CD14-positive monocyte (primary cell): ENCODE results near the gene GPS1. TPM values are rescaled to one million over a fixed set of nuclear protein-coding genes. Genes with fewer than 3 reads are reported as not detected.

Source experiments
- DNase-seq, 3 donors: peaks; one replicate each; pipeline ENCODE4 v3.0.0-alpha.2; 2011 to 2022
- H2AFZ ChIP-seq: 2 replicates; pipeline ENCODE4 v1.6.0; 2012; ENCODE audit warnings: mild to moderate bottlenecking, low read depth, low read length, inconsistent platforms; ENCODE audit not compliant: insufficient read depth, poor library complexity, severe bottlenecking
- H3K27ac ChIP-seq, 2 donors: 1 replicate in 1 of 2; 2 replicates in 1 of 2; pipeline ENCODE4 v1.5.1; 2012 to 2013; ENCODE audit warnings: low read length in 2 of 2, control low read depth in 1 of 2, inconsistent platforms in 1 of 2, low read depth in 1 of 2, mild to moderate bottlenecking in 1 of 2
- H3K27me3 ChIP-seq, 2 donors: one replicate each; pipeline versions ENCODE4 v1.6.0 to v1.6.1; 2011 to 2013; ENCODE audit warnings: low read length in 2 of 2; ENCODE audit not compliant: control insufficient read depth in 2 of 2, insufficient read depth in 2 of 2
- H3K36me3 ChIP-seq, 2 donors: replicated peaks in 1 of 2; 1 replicate in 1 of 2; 2 replicates in 1 of 2; pipeline versions ENCODE4 v1.5.1 to v1.6.1; 2012 to 2013; ENCODE audit warnings: low read length in 2 of 2, control low read depth in 1 of 2, inconsistent platforms in 1 of 2, mild to moderate bottlenecking in 1 of 2; ENCODE audit not compliant: insufficient read depth in 2 of 2, control insufficient read depth in 1 of 2
- H3K4me1 ChIP-seq, 2 donors: 1 replicate in 1 of 2; 2 replicates in 1 of 2; pipeline versions ENCODE4 v1.5.1 to v1.6.1; 2012 to 2013; ENCODE audit warnings: low read length in 2 of 2, control low read depth in 1 of 2, inconsistent platforms in 1 of 2, mild to moderate bottlenecking in 1 of 2, moderate library complexity in 1 of 2; ENCODE audit not compliant: insufficient read depth in 2 of 2, control insufficient read depth in 1 of 2
- H3K4me2 ChIP-seq: replicated peaks from 2 replicates; pipeline ENCODE3; 2012; ENCODE audit warnings: low read length, moderate library complexity, mild to moderate bottlenecking; ENCODE audit not compliant: poor library complexity, severe bottlenecking; ENCODE audit errors: extremely low read depth
- H3K4me3 ChIP-seq, 3 experiments: fragments of 200-600 bp in 1 of 3; sonication (generic) in 1 of 3; replicated peaks in 1 of 3; 1 replicate in 2 of 3; 2 replicates in 1 of 3; pipeline ENCODE4 v1.5.1; 2011 to 2013; ENCODE audit warnings: low read length in 3 of 3, mild to moderate bottlenecking in 3 of 3, control low read depth in 2 of 3, low read depth in 2 of 3, inconsistent platforms in 1 of 3, moderate library complexity in 1 of 3
- H3K79me2 ChIP-seq: 2 replicates; pipeline ENCODE4 v1.6.0; 2012; ENCODE audit warnings: mild to moderate bottlenecking, control low read depth, inconsistent platforms, low read length, moderate library complexity; ENCODE audit not compliant: insufficient read depth
- H3K9ac ChIP-seq: 2 replicates; pipeline ENCODE4 v1.6.0; 2017; ENCODE audit warnings: low read length, mild to moderate bottlenecking; ENCODE audit not compliant: insufficient read depth, poor library complexity, severe bottlenecking
- H3K9me3 ChIP-seq, 2 donors: replicated peaks in 1 of 2; 1 replicate in 1 of 2; 2 replicates in 1 of 2; pipeline versions ENCODE4 v1.5.1 to v1.6.1; 2012 to 2013; ENCODE audit warnings: low read length in 2 of 2, control low read depth in 1 of 2; ENCODE audit not compliant: control insufficient read depth in 1 of 2, insufficient read depth in 1 of 2
- H4K20me1 ChIP-seq: 2 replicates; pipeline ENCODE4 v1.6.0; 2012; ENCODE audit warnings: mild to moderate bottlenecking, low read length, control low read depth, moderate library complexity; ENCODE audit not compliant: insufficient read depth
- H3K27ac Mint-ChIP-seq, 7 donors: one replicate each; pipeline ENCODE4 v1.8.0; 2020; ENCODE audit warnings: mild to moderate bottlenecking in 7 of 7, mixed read lengths in 7 of 7, moderate library complexity in 6 of 7, inconsistent platforms in 2 of 7
- H3K27me3 Mint-ChIP-seq, 3 donors: one replicate each; pipeline ENCODE4 v1.8.0; 2021 to 2022; ENCODE audit warnings: low read depth in 3 of 3, mild to moderate bottlenecking in 3 of 3, mixed read lengths in 3 of 3, moderate library complexity in 3 of 3, inconsistent platforms in 1 of 3
- H3K36me3 Mint-ChIP-seq, 2 donors: one replicate each; pipeline ENCODE4 v1.8.0; 2020; ENCODE audit warnings: mixed read lengths in 2 of 2, inconsistent platforms in 1 of 2, mild to moderate bottlenecking in 1 of 2
- H3K4me1 Mint-ChIP-seq: one replicate; pipeline ENCODE4 v1.8.0; 2020; ENCODE audit warnings: mild to moderate bottlenecking, mixed read lengths
- H3K4me3 Mint-ChIP-seq, 2 donors: one replicate each; pipeline ENCODE4 v1.8.0; 2020; ENCODE audit warnings: mild to moderate bottlenecking in 2 of 2, mixed read lengths in 2 of 2, moderate library complexity in 1 of 2
- H3K9me3 Mint-ChIP-seq, 7 donors: one replicate each; pipeline ENCODE4 v1.8.0; 2020 to 2022; ENCODE audit warnings: mixed read lengths in 7 of 7, mild to moderate bottlenecking in 6 of 7, moderate library complexity in 6 of 7, inconsistent platforms in 2 of 7
- WGBS: methylation state at CpG from one replicate; pipeline ENCODE4 v1.1.5; 2013; ENCODE audit warnings: missing lambda C conversion rate; ENCODE audit not compliant: insufficient coverage; 5-methylcytosine and 5-hydroxymethylcytosine counted together
- intact Hi-C, 2 donors: fragments of 100-400 bp; cut with micrococcal nuclease; formaldehyde crosslinking; loops; one replicate each; pipeline versions ENCODE4 v1.15.0 to v1.15.1; 2023
- polyA plus RNA-seq, 3 donors: library from polyadenylated mRNA; depleted of rRNA in 1 of 3; unstranded in 2 of 3; stranded (reverse) in 1 of 3; fragments of 300-500 nt in 2 of 3; fragments of >200 nt in 1 of 3; fragmentation: Illumina TruSeq in 2 of 3; gene quantifications; 1 replicate in 2 of 3; 2 replicates in 1 of 3; pipeline ENCODE4 v1.2.3, GENCODE V29; 2012 to 2021
- TF ChIP-seq, protein P1 (sequence below): fragments of 200-600 bp; IDR thresholded peaks from one replicate; pipeline ENCODE4 v1.8.0; 2022; ENCODE audit warnings: antibody characterized with exemption, mild to moderate bottlenecking

GPS1 gene
- polyA plus RNA-seq, 3 donors: 101 to 130 (median 110) TPM

DNA sequence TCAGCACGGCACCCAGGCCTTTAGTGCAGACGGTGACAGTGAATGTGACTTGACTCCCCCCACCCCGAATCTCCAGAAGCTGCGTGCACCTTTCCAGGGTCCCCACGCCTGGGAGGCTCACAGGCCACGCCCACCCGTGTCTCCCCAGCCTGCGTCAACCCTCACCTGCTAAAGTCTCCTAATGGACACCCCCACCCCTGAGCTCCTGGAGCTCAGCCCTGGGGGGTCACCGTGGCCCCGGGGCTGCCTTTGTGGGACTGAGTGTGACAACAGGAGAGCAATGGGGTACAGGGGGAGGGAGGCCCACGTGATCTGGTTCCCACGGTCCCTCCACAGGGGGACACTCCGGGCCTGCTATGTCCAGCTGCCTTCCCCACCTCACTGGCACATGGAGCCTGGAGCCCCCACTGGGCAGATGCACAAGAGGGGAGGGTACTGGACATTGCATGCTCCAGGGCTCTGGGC, 53.8 kb downstream of the GPS1 start:
- peak overlapping the region; percentile 86 to 87 for H3K27ac ChIP-seq
- H3K9ac ChIP-seq: peak overlapping the region; percentile 76
- no peaks in the 10 kb centered on the region for H3K9me3 ChIP-seq
- H3K27ac Mint-ChIP-seq: peak overlapping the region in 5 of 7 donors; percentile 25 to 92 (median 42)
- H3K4me3 ChIP-seq: peak overlapping the region in 2 of 3 experiments; percentile 42 to 80
- peak overlapping the region; percentile 78 for H3K4me2 ChIP-seq
- no peaks in the 10 kb centered on the region for H3K9me3 Mint-ChIP-seq
- H3K27me3 ChIP-seq: no peaks in the 10 kb centered on the region
- H3K36me3 ChIP-seq: no peaks in the 10 kb centered on the region
- peaks cover 31% of the 10 kb centered on the region for H3K4me1 Mint-ChIP-seq
- intact Hi-C loops: no loop called here
- H2AFZ ChIP-seq: peak overlapping the region; percentile 95
- H3K27me3 Mint-ChIP-seq: no peaks in the 10 kb centered on the region
- H3K36me3 Mint-ChIP-seq: no peaks in the 10 kb centered on the region
- no peaks in the 10 kb centered on the region for H3K79me2 ChIP-seq
- TF ChIP-seq, protein P1, sequence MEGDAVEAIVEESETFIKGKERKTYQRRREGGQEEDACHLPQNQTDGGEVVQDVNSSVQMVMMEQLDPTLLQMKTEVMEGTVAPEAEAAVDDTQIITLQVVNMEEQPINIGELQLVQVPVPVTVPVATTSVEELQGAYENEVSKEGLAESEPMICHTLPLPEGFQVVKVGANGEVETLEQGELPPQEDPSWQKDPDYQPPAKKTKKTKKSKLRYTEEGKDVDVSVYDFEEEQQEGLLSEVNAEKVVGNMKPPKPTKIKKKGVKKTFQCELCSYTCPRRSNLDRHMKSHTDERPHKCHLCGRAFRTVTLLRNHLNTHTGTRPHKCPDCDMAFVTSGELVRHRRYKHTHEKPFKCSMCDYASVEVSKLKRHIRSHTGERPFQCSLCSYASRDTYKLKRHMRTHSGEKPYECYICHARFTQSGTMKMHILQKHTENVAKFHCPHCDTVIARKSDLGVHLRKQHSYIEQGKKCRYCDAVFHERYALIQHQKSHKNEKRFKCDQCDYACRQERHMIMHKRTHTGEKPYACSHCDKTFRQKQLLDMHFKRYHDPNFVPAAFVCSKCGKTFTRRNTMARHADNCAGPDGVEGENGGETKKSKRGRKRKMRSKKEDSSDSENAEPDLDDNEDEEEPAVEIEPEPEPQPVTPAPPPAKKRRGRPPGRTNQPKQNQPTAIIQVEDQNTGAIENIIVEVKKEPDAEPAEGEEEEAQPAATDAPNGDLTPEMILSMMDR: no peak
- H3K4me1 ChIP-seq: peaks cover 24% of the 10 kb centered on the region in 2 donors
- DNase-seq: no peak
- H4K20me1 ChIP-seq: no peaks in the 10 kb centered on the region
- 81% methylated on average over 8 of the region's 13 CpGs for WGBS
- H3K4me3 Mint-ChIP-seq: peak overlapping the region in 1 of 2 donors; percentile 92

DNA sequence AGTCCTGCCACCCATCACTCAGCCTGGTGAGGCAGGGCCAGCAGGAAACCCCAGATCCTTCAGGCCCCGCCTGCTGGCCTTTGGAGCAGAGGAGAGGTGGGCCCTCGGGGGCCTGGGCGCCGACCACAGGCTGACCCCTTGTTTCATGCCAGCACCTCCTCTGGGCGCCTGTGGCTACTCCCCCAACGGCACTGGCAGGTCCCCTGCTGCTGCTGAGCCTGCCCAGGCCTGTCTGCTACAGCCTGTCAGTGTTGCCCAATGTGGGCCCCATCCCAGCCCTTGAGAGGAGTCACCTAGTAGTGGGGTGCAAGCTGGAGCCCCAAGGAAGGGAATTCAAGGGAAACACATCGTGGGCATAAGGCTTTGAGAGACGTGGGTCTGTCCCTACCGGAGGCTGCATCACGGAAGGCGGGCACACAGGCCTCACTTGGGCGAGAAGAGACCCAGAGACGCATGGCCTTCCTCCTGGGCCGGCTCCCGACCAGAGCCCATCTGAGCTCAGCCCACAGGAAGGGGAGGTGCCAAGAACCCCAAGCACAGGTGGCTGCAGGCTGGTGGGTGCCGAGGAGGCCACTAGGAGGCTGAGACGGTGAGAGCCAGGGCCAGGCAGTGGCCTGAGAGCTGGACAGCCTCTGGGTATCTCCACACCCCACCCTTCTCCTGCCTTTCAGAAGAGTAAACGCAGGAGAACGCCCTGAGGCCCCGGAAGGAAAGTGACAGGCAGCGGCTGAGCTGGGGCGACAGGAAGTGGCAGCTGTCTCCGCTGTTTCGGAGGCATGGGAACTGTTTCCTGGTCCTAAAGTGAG, 54.4 kb downstream of the GPS1 start:
- Histone ChIP-seq H3K79me2 (no peaks in the 10 kb centered on the region), H3K4me3 (peak overlapping the region; percentile 19 to 80 (median 42)), H3K4me2 (peak overlapping the region; percentile 78), H3K27me3 (no peaks in the 10 kb centered on the region), H4K20me1 (no peaks in the 10 kb centered on the region), H3K4me1 (peaks cover 24% of the 10 kb centered on the region in 2 donors), H3K27ac (peak overlapping the region; percentile 86 to 87), H2AFZ (peak overlapping the region; percentile 95), H3K9me3 (no peaks in the 10 kb centered on the region), H3K36me3 (no peaks in the 10 kb centered on the region), H3K9ac (peak overlapping the region; percentile 76)
- intact Hi-C loops: no loop called here
- 6% methylated on average over 24 of the region's 24 CpGs for WGBS
- peaks cover 31% of the 10 kb centered on the region for H3K4me1 Mint-ChIP-seq
- H3K27ac Mint-ChIP-seq: peak overlapping the region; percentile 83 to 94 (median 90)
- no peaks in the 10 kb centered on the region for H3K27me3 Mint-ChIP-seq
- peak overlapping the region; percentile 78 to 92 for H3K4me3 Mint-ChIP-seq
- H3K36me3 Mint-ChIP-seq: no peaks in the 10 kb centered on the region
- TF ChIP-seq, protein P1: peak; percentile 29
- H3K9me3 Mint-ChIP-seq: no peaks in the 10 kb centered on the region
- peak; percentile 47 to 59 (median 57) for DNase-seq
